GM23248 (cell line): ENCODE data around the gene TTC28.

Experiments
- EZH2 ChIP-seq: fragments of 200-600 bp; sonication (generic); IDR thresholded peaks from 2 replicates; pipeline ENCODE4 v1.6.1; 2018; ENCODE audit warnings: antibody characterized with exemption, mild to moderate bottlenecking; ENCODE audit not compliant: insufficient read depth, poor library complexity, severe bottlenecking
- EZH2phosphoT487 ChIP-seq: fragments of 200-600 bp; sonication (generic); IDR thresholded peaks from 2 replicates; pipeline ENCODE4 v1.6.1; 2018; ENCODE audit warnings: antibody characterized with exemption, moderate library complexity, mild to moderate bottlenecking, low read depth; ENCODE audit not compliant: insufficient read depth

GRCh38 chr22:28034760-28035401 lies 644.8 kb downstream of the TTC28 start:
- TF ChIP-seq EZH2phosphoT487, result no peak
- TF ChIP-seq EZH2, result no peak
